ENCODE data around the gene BMX.

BMX gene

DNA sequence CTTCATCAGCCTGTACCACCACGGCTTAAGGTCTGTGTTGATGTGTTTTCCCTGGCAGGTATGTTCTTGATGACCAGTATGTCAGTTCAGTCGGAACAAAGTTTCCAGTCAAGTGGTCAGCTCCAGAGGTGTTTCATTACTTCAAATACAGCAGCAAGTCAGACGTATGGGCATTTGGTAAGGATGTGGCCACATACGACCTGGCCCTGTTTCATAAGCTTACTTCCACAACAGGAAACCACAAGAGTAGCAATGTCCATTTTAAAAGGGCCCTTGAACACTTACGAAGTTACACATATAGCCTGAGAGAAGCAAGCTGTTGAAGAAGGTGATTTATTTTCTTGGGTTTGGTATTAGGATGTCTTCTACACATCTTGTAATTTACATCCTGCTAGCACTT lies 46.1 kb downstream of the BMX start:
- no peak for TF ChIP-seq CTCF (IDR thresholded peaks at IDR 0.05; ENCODE audit: insufficient read depth, low read depth, low read length, missing control alignments)

GRCh38 chrX:15547356-15547755 lies 46.7 kb downstream of the BMX start:
- TF ChIP-seq CTCF (IDR thresholded peaks at IDR 0.05; ENCODE audit: insufficient read depth, low read depth, low read length, missing control alignments): no peak
- no peak overlapping the region for H3K4me3 ChIP-seq (ENCODE audit: low read length)
- DNase-seq (ENCODE audit: low read depth): no peak

More for the DNA sequence above, 46.1 kb downstream of the BMX start:
- no peak for DNase-seq (ENCODE audit: low read depth)
- H3K4me3 ChIP-seq (ENCODE audit: low read length): no peak overlapping the region

- no peak for TF ChIP-seq CTCF (IDR thresholded peaks at IDR 0.05; ENCODE audit: insufficient read depth, low read depth, low read length, missing control alignments)
These were observed 48.8 kb downstream of the BMX start for GRCh38 chrX:15549189-15550012.

GRCh38 chrX:15559227-15559626 lies 58.6 kb downstream of the BMX start:
- TF ChIP-seq CTCF (IDR thresholded peaks at IDR 0.05; ENCODE audit: insufficient read depth, low read depth, low read length, missing control alignments): no peak
- no peak overlapping the region for H3K4me3 ChIP-seq (ENCODE audit: low read length)
- DNase-seq (ENCODE audit: low read depth): no peak

More at GRCh38 chrX:15549189-15550012, 48.8 kb downstream of the BMX start:
- no peak overlapping the region for H3K4me3 ChIP-seq (ENCODE audit: low read length)
- no peak for DNase-seq (ENCODE audit: low read depth)

DNA sequence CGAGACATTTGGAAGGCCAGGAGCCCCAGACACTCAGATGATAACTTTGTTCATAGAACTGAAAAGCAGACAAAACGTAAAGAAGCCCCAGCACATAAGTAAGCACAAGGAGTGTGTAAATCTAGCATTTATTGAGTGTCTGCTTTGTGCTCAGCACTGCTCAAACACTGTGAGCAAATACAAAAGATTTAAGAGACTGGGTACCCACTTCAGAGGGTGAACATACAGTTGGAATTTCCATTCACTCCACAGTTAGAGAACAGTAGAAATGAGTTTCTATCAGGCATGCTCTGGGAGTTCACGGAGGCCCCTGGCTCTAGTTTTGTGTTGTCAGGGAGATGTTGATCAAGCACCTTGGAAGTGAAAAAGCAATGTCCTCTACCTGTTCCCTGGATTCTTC lies 60.3 kb downstream of the BMX start:
- no peak overlapping the region for H3K4me3 ChIP-seq (ENCODE audit: low read length)
- no peak for TF ChIP-seq CTCF (IDR thresholded peaks at IDR 0.05; ENCODE audit: insufficient read depth, low read depth, low read length, missing control alignments)
- no peak for DNase-seq (ENCODE audit: low read depth)

DNA sequence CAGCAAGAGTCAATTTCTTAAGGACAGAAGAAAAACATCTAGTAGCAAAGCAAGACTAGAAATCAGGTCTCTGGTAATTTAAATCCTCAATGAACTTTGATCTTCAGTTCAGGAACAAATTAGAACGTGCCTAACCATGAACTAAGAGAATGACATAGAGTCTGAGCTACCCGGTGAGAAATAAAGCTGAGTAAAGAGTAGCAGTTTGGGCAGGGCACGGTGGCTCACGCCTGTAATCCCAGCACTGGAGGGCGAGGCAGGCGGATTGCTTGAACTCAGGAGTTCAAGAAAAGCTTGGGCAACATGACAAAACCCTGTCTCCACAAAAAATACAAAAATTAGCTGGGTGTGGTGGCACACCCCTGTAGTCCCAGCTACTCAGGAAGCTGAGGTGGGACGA lies 62.4 kb downstream of the BMX start:
- H3K4me3 ChIP-seq (ENCODE audit: low read length): no peak overlapping the region
- no peak for TF ChIP-seq CTCF (IDR thresholded peaks at IDR 0.05; ENCODE audit: insufficient read depth, low read depth, low read length, missing control alignments)
- peak; percentile 15 for DNase-seq (ENCODE audit: low read depth)

Data from epithelial cell of esophagus (primary cell).